NCI-H2107 treated with DMSO at 0.1 percent for 48 hours (cell line): ENCODE data around the gene LSM3.

Experiments used
- DNase-seq: peaks from one replicate; lab custom pipeline; 2025; ENCODE audit not compliant: unreplicated experiment; lab: John Stamatoyannopoulos, UW

LSM3 gene

DNA sequence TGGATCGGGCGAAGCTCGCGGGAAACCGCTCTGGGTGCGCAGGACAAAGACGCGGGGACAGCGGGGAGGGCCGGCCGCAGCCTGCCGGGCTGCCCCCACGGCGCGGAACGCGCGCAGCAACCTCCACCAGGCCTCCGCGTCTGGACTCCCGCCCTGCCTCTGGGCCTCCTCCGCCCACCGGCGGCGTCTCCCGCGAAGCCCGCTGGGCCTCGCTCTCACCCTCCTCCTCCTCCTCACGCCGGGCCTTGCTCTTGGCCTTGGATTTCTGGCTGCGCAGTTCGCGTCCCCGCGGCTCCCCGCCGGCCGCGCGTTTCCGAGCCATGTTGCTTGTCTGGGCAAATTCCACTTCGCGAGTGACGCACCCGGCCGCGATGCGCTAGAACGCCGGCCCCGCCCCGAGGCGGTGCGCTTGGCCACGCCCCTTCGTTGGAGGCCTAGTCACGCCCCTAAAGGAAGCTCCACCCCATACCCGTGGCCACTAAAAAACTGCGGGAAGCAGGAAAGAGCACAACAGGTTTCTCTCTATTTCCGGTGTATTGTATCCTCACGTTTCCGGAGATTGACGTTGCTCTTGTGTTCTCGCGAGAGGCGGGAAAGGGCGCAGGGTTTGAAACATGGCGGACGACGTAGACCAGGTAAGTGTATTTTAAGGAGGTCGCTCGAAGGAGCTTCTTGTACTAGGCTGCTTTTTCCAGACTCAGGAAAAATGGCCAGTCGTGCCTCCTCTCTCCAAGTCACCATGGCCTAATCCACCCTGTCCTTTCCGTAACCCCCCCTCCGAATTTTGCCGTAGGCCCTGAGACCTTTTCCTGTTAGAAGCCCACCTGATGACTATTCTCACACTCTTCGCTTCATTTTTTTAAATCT lies at the start of gene LSM3, which contains the start of gene XPC:
Gene LSM3 (plus strand): TSS at position 571 of the 867 bp plus-strand sequence. CDS start 44 bp downstream, at position 615.
Gene XPC (minus strand): TSS at position 355 of the 867 bp plus-strand sequence. CDS start 33 bp downstream, at position 322.
- peak; percentile 89 for DNase-seq

GRCh38 chr3:14129296-14129695 lies 49.3 kb upstream of the LSM3 start:
- DNase-seq: no peak

GRCh38 chr3:14130230-14130629 lies 48.4 kb upstream of the LSM3 start:
- no peak for DNase-seq

- DNase-seq: no peak
These were observed 47.9 kb upstream of the LSM3 start for GRCh38 chr3:14130707-14131106.

- no peak for DNase-seq
These were observed 47.5 kb upstream of the LSM3 start for GRCh38 chr3:14131134-14131533.

DNA sequence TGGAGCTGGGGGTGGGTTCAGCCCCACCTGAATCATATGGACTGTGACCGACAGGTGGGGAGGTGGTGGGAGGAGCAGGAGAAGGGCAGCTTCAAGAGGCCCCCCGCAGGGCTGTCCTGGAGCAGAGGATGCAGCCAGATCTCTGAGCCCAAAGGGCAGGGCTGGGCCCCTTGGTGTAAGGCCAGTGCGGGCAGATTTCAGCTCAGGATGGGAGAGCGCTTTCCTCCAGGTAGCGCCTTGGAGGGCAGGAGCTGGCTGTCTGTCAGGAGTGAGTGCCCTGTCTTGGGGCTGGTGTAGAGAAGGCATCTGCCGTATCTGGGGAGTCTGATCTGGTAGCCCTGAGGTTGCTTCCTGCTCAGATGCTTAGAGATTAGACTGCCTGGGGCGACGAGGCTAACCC lies 46.5 kb upstream of the LSM3 start:
- DNase-seq: no peak

GRCh38 chr3:14132689-14133088 lies 45.9 kb upstream of the LSM3 start:
- no peak for DNase-seq

DNA sequence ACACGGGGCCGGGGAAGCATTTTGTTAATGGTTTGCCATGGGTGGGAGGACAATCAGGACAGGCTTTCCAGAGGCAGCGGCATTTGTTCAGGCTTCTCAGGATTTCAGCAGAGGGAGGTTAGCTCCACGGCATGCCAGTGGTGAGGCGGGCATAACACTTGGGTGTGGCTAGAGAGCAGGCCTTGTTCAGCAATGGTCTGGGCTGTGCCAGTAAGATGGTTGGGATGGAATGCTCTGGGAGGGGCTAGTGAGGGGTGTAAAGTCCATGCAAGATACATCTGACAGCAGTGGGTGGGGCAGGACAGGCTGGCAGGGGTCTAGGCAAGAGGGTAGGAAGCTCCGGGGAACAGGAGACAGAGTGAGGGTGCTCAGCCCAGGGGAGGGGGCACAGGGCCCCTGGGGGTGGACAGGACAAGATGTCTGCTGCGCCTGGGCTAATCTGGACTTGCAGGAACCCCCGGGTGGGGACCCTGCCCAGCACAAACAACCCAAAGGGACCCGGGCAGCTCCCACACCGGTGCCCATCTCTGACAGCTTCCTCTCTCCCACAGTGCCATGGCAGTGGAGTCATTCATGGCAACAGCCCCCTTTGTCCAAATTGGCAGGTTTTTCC lies 45.3 kb upstream of the LSM3 start:
- DNase-seq: no peak

- DNase-seq: no peak
These were observed 44.7 kb upstream of the LSM3 start for GRCh38 chr3:14133876-14134275.

DNA sequence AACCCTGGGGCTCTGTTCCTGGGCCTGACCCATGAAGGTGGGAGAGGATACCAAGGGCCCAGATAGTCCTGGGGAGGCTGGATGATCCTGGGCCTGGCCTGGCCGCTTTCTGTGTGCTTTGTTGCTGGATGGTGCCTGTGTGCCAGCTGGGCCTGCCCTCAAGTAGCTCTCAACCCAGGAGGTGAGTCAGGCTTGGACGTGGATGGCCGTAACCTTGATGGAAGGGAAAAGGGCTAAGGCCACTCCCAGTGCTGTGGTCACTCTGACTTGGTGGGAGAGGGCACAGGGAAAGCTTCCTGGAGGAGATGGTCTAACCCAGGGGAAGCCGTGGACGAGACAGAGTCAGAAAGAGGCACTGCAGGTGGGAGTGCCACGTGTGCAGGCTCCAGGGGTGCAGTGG lies 44.3 kb upstream of the LSM3 start:
- no peak for DNase-seq

DNA sequence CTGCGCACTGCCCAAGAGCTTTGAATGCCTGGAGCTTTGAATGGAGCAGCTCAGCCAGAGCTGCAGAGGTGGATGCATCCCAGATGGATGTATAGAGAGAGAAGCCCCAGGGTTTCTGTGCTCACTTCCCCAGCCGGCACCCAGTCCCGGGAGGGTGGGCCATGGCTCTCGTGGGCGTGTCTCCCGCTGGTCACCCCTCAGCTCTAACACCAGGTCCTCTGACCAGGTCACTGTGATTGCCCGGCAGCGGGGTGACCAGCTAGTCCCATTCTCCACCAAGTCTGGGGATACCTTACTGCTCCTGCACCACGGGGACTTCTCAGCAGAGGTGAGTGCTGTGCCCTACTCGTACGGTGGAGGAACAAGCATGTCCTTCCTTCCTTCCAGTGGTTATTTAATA lies 43.0 kb upstream of the LSM3 start:
- no peak for DNase-seq

DNA sequence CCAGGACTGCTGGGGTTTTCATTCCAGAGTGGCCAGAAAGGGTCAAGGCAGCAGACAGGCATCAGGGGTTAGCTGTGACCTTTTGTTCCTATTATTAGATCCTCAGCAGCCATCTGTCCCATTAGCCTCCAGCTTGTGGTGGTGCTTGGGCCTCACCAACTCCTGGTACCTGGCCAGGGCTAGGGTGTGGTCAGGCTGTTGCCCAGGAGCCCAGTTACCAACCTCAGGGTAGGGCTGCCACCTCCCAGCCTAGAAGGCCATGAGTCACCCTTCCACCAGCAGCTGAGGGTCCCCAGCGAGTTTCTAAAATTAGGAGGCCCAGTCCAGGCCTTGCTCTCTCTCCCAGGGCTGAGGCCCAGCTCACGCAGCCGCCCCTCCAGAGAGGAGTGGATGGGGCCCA lies 41.6 kb upstream of the LSM3 start:
- no peak for DNase-seq

DNA sequence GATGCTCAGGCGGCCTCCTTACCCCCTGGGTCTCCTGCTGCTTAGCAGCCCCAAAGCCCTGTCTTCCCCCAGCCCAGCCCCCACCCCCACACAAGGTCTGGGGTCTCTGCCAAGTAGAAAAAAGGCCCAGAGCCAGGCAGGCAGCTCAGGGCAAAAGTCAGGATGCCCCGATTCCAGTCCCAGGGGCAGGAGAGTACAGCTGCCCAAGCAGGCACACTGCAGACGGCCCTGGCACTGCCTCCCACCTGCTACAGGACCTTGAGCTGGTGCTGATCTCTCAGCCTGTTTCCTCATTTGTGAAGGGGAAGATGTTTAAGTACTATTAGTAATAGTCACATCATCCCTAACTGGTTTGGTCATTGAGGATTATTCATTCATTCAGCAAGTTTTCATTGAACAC lies 41.2 kb upstream of the LSM3 start:
- DNase-seq: no peak

DNA sequence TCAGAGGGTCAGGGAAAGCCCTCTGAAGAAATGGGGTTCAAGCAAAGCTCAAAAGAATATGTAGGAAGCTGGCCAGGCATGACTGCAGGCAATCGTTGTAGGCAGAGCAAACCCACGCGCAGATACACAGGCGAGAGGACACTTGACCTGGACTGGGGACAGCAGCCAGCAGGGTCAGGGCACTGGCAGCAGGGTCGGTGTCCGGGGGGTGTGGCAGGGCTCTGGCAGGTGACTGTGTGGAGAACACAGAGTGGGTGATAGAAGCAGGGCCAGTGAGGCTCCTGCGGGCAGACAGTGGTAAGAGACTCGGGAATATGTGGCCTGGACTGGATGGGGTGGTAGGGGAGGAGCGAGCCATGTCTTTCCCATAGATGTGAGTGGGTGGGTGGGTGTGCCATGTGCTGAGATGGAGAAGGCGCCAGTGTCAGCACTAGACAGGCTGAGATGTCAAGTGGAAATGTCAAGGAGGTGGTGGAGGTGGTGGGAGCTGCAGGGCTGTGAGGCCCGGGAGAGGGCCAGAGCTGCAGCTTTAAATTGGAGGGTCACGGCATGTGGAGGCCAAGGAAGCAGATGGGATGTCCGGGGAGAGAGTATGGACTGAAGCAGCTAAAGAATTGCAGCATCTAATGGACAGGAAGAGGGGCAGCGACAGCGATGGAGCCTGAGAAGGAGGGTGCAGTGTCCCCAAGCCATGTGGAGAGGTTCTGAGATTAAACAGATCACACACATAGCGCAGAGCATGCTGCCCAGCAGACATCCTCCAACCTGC lies 40.3 kb upstream of the LSM3 start:
- no peak for DNase-seq

GRCh38 chr3:14138878-14139655 lies 39.5 kb upstream of the LSM3 start:
- no peak for DNase-seq

- DNase-seq: no peak
These were observed 38.8 kb upstream of the LSM3 start for GRCh38 chr3:14139771-14140170.

GRCh38 chr3:14140668-14141067 lies 37.9 kb upstream of the LSM3 start:
- no peak for DNase-seq

DNA sequence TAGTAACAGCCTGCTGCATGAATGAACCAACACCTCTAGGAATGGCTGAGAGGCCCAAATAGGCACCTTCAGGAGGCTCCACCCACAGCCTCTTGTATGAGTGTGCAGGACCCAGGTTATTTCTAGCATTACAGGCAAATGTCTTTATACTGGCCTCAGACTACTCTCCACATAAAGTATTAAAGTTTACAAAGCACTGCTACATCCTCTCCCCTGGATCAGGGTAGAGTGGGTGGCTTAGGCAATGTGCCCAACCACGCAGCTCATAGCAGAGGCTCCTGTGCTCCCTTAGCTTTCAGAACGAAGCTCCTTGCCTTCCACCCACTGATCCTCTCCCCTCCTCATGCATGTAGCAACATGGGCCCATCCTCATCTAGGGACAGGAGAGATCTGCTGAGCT lies 37.5 kb upstream of the LSM3 start:
- peak; percentile 1 for DNase-seq

DNA sequence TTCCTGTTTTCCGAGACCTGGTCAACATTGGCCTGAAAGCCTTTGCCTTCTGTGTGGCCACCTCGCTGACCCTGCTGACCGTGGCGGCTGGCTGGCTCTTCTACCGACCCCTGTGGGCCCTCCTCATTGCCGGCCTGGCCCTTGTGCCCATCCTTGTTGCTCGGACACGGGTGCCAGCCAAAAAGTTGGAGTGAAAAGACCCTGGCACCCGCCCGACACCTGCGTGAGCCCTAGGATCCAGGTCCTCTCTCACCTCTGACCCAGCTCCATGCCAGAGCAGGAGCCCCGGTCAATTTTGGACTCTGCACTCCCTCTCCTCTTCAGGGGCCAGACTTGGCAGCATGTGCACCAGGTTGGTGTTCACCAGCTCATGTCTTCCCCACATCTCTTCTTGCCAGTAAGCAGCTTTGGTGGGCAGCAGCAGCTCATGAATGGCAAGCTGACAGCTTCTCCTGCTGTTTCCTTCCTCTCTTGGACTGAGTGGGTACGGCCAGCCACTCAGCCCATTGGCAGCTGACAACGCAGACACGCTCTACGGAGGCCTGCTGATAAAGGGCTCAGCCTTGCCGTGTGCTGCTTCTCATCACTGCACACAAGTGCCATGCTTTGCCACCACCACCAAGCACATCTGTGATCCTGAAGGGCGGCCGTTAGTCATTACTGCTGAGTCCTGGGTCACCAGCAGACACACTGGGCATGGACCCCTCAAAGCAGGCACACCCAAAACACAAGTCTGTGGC lies 36.8 kb upstream of the LSM3 start:
- DNase-seq: no peak

GRCh38 chr3:14142567-14143270 lies 35.9 kb upstream of the LSM3 start:
- peak; percentile 9 for DNase-seq
